GM12874 (cell line): ENCODE data around the gene CD79B.

Experiments used
- TF ChIP-seq, protein P1 (sequence below): IDR thresholded peaks from 2 replicates; pipeline ENCODE4 v1.5.1; 2011; ENCODE audit warnings: low read depth, mild to moderate bottlenecking, control low read depth, low read length, moderate library complexity; ENCODE audit not compliant: insufficient read depth

Gene CD79B

DNA sequence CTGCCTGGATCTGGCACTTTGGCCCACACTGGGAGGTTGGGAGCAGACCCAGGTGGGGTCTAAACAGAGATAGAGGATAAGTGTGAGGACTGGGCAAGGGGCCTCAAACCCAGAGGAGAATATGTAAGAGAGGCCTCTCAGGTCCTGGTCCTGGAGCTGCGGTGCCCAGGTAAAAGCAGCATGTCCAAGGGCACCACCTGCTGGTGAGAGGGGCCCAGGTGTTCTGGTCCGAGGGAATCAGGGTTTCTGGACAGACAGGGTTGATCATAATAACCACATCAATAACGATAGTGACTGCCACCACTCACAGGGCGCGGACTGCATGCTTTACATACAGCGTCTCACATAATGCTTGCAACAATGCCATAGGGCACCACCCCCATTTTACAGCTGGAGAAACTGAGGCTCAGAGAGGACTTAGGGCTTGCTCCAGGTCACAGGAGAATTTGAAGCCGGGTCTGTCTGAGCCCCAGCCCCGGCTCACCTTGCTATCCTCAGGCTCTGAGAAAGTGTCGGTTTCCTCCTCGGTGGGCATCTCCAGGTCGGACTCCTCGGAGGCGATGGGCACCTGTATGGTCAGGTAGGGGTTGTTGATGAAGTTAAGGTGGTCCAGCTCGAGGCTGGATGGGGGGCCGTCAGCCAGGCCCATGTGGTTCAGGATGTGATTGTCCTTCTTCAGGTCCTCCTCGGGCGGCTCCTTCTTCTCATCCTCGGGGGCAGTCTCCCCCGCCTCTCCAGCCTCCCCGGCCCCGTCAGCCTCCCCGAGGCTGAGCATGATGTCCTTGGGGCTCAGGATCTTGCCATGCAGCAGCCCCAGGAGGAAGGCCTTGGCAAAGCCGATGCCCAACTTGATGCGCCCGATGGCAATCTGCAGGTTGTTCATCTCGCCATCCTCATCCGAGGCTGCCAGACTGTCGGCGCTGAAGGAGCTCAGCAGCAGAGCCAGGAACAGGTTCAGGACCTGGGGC lies 19.1 kb upstream of the CD79B start:
- TF ChIP-seq, protein P1, sequence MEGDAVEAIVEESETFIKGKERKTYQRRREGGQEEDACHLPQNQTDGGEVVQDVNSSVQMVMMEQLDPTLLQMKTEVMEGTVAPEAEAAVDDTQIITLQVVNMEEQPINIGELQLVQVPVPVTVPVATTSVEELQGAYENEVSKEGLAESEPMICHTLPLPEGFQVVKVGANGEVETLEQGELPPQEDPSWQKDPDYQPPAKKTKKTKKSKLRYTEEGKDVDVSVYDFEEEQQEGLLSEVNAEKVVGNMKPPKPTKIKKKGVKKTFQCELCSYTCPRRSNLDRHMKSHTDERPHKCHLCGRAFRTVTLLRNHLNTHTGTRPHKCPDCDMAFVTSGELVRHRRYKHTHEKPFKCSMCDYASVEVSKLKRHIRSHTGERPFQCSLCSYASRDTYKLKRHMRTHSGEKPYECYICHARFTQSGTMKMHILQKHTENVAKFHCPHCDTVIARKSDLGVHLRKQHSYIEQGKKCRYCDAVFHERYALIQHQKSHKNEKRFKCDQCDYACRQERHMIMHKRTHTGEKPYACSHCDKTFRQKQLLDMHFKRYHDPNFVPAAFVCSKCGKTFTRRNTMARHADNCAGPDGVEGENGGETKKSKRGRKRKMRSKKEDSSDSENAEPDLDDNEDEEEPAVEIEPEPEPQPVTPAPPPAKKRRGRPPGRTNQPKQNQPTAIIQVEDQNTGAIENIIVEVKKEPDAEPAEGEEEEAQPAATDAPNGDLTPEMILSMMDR, result peak; percentile 70

DNA sequence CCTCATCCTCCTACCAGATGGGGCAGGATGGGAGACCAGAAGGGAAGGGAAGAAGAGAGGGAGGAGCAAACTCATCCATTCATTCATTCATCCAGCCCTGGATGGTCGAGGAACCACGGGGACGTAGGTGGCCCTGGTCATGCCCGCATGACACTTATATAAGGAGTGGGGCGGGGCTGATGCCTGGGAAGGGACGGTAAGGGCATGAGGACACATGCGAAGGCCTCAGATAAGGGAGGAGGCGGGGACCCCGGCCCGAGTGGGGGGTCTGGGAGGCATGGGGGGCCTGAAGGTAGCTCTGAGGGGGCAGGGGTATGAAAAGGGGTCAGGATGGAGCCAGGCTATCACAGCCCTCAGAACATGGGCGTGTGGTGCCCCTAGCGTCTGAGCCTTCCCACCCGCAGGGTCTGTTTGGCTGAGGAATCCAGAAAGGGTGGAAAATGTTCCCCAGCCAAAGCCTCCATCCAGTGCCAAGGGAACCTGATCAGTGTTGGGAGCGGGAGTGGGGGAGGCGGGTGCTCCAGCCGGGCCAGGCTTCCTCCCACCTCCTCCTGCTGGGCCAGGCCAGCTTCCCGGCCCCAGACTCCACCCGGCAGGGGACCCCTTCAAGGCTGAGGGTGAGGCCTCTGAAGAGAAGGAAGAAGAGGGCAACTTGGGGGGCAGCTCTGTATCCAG lies 17.6 kb upstream of the CD79B start:
- TF ChIP-seq, protein P1, result no peak

DNA sequence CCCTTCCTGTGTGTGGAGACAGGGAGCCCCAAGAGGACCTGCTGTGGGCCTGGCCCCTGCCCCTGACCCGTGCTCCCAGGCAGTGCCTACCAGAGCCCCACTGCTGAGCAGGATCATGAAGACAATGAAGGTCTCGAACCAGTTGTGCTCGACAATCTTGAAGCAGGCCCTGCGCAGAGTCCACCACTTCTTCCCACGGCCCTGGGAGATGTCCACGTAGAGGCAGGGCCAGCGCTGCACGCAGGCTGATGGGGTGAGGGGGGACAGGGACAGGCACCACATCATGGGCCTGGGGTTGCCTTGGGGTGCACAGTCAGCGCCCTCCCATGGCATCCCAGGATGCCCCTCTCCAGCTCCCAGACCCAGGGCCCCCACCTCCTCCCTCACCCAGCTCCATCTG lies 16.4 kb upstream of the CD79B start:
- TF ChIP-seq, protein P1, result no peak

DNA sequence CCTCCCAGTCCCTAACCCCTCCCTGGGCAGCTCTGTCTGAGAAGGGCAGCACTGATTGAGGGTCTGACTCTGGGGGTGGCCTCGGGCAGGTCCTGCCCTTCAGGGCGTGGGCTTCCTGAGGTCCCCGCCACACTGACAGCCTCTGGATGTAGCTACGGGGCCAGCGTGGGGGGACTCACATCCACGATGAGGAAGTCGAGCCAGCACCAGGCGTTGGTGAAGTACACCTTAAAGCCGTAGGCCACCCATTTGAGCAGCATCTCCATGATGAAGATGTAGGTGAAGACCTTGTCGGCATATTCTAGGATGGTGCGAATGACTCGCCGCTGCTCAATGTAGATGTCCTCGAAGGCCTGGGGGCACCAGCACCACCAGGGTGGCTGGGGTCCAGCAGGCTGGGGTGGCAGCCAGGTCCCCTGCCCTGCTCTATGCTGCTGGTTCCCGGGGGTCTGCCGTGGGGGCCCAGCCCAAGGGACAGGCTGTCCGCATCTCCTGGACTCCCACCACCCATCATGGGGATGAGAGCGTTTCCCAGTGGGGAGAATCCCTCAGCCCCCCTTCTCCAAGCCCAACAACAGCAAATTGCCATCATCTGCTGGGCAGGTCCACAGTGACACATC lies 15.7 kb upstream of the CD79B start:
- TF ChIP-seq, protein P1, result no peak

DNA sequence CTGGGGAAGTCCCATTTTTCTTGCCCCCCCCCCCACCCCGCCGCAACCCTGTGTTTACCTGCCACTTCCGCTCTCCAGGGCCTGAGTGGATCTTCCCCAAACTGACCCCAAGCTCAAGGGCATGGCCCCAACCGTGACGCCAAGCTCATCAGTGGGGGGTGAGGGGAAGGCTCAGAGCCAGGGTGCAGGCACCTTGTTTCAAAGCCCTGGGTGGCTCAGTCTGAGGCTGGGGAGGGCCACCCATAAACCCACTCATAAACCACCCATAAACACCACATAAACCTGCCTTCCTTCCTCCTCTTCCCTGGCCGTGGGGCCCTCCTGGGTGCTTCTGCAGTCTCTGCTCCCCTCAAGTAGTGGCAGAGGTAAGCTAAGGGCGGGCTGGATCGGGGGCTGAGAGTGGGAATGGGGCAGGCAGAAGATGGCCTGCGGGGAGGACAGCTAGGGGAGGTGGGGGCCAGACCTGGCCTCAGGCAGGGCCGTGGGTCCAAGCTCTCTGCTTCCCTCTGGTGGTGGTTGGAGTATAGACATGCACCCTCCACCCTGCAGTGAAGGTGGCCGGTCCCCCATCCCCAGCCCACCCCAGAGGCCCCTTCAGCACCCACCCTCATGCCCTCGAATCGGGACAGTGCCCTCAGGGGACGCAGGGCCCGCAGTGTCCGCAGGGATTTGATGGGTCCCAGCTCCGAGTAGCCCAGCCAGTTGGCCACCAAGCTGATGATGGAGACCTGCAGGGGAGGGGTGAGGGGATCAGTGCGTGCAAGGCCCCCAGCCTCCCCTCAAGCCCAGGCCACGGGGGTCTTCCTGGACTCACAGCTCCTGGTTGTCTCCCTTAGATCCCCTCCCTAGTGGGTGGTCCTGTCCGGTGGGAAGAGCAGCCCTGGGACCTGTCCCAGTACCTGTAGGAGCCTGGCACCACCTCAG lies 14.6 kb upstream of the CD79B start:
- TF ChIP-seq, protein P1, result peak; percentile 93

DNA sequence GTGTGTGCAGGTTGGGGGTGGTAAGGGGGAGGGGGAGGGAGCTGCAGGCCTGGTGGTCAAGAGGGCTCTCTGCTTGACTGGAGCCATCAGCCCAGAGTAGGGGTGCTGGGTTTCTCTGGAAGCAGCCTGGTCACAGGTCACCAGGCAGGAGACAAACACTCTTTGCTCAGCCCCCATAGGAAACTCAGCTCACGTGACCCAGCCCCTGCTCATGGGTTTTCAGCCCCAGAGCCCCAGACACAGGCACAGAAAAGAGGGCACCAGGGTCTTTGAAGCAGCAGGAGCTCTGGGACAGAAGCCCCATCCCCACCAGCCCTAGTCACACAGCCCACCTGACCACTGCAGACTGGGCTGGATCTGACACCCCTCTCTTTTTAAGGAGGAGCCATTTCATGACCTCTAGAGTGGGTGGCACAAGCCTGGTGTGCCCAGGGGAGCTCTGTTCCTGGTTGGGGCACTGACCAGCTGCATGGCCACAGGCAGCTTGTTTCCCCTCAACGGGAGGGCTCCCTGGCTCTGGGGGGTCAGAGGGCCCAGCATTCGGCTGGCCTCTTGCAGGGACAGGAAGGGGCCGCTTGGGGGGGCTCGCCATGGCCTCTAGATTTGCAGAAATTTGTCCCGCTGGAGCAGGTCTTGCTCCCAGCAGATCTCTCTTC lies 13.8 kb upstream of the CD79B start:
- TF ChIP-seq, protein P1, result peak; percentile 36; the same call in 1 of the 2 replicates
